Large intestine (tissue), 3 donors: ENCODE data around the gene INTS6. TPM values are rescaled to one million over a fixed set of nuclear protein-coding genes. Genes with fewer than 3 reads are reported as not detected.

Experiments
- DNase-seq, 2 donors: peaks; one replicate each; pipeline versions ENCODE4 v3.0.0 to v3.0.0-alpha.2; 2013
- H3K27ac ChIP-seq: one replicate; pipeline ENCODE4 v1.5.1; 2013; ENCODE audit warnings: low read length
- H3K27me3 ChIP-seq: 2 replicates; pipeline ENCODE4 v1.6.1; 2013; ENCODE audit warnings: low read length; ENCODE audit not compliant: control insufficient read depth, insufficient read depth
- H3K36me3 ChIP-seq: 2 replicates; pipeline ENCODE4 v1.6.1; 2013; ENCODE audit warnings: low read length; ENCODE audit not compliant: control insufficient read depth, insufficient read depth
- H3K4me1 ChIP-seq: one replicate; pipeline ENCODE4 v1.6.1; 2013; ENCODE audit warnings: low read length; ENCODE audit not compliant: control insufficient read depth, insufficient read depth
- H3K4me3 ChIP-seq: one replicate; pipeline ENCODE4 v1.5.1; 2013; ENCODE audit warnings: low read length
- H3K9me3 ChIP-seq: one replicate; pipeline ENCODE4 v1.6.1; 2013; ENCODE audit warnings: mild to moderate bottlenecking, low read depth, low read length, moderate library complexity; ENCODE audit not compliant: control insufficient read depth
- WGBS: methylation state at CpG from one replicate; pipeline ENCODE4 v1.1.5; 2013; ENCODE audit warnings: low lambda C conversion rate; ENCODE audit not compliant: insufficient coverage; 5-methylcytosine and 5-hydroxymethylcytosine counted together
- polyA plus RNA-seq: library from polyadenylated mRNA; unstranded; fragments of 120-200 nt; gene quantifications from one replicate; pipeline ENCODE4 v1.2.1, GENCODE V29; 2013

The INTS6 gene
- polyA plus RNA-seq, 1 donor = 24.4 TPM

DNA sequence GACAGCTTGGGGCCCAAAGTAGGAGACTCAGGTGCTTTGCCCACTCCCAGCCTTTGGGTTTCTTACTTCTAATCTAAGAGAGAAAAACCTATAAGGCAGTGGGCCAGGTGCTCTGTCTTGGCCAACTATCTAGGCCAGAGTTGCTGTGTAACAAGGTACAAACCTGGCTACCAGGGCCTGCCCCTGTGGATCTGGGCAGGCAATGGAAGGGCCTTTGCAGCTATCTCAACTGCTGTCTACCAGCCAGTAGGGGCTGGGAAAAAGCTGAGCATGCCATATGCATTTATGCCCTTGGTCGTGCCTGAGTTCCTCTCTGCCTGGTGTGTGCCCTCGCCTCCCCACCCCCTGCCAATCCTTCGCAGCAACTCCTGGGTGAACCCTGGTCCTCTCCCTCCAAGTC lies 130.0 kb downstream of the INTS6 start:
- DNase-seq = no peak
- Histone ChIP-seq H3K27ac (no peak overlapping the region), H3K4me1 (no peaks in the 10 kb centered on the region), H3K4me3 (no peak overlapping the region), H3K27me3 (no peaks in the 10 kb centered on the region), H3K36me3 (no peaks in the 10 kb centered on the region), H3K9me3 (no peaks in the 10 kb centered on the region)
- WGBS = no CpG with 5 or more reads among the region's 3 CpGs

DNA sequence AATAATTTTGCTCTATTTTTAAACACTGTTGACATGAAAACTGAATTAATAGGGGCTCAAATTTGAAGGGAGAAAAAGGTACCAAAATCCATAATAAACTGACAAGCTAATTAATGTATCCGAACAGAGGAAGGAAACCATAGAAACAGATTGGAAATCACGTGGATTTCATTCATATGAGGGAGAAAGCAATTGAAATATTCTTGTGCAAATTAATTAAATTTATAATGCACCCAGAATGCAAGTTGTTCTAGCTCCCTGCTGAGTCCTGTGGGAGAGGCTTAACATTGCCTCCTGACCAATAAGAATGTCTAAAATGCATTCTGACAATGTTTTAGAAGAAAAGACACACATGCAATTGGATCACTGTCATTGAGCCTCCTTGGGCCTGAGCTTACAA lies 131.0 kb downstream of the INTS6 start:
- Histone ChIP-seq H3K36me3 (no peaks in the 10 kb centered on the region), H3K4me3 (no peak overlapping the region), H3K27me3 (no peaks in the 10 kb centered on the region), H3K4me1 (no peaks in the 10 kb centered on the region), H3K9me3 (no peaks in the 10 kb centered on the region), H3K27ac (no peak overlapping the region)
- WGBS = no CpG with 5 or more reads among the region's 2 CpGs
- no peak for DNase-seq

- Histone ChIP-seq H3K36me3 (no peaks in the 10 kb centered on the region), H3K27ac (no peak overlapping the region), H3K4me3 (no peak overlapping the region), H3K27me3 (no peaks in the 10 kb centered on the region), H3K4me1 (no peaks in the 10 kb centered on the region), H3K9me3 (no peaks in the 10 kb centered on the region)
- no CpG with 5 or more reads among the region's 3 CpGs for WGBS
- DNase-seq = no peak
Observed at GRCh38 chr13:51318876-51319275, 134.0 kb downstream of the INTS6 start.

GRCh38 chr13:51318015-51318414 lies 134.8 kb downstream of the INTS6 start:
- Histone ChIP-seq H3K9me3 (no peaks in the 10 kb centered on the region), H3K27ac (no peak overlapping the region), H3K36me3 (no peaks in the 10 kb centered on the region), H3K4me3 (no peak overlapping the region), H3K4me1 (no peaks in the 10 kb centered on the region), H3K27me3 (peaks cover 3% of the 10 kb centered on the region)
- DNase-seq = no peak
- WGBS = no CpG with 5 or more reads among the region's 2 CpGs

- Histone ChIP-seq H3K4me1 (no peaks in the 10 kb centered on the region), H3K9me3 (no peaks in the 10 kb centered on the region), H3K36me3 (no peaks in the 10 kb centered on the region), H3K4me3 (no peak overlapping the region), H3K27me3 (peaks cover 3% of the 10 kb centered on the region), H3K27ac (no peak overlapping the region)
- no CpG with 5 or more reads among the region's 1 CpG for WGBS
- DNase-seq = no peak
Observed at GRCh38 chr13:51317262-51317661, 135.6 kb downstream of the INTS6 start.

DNA sequence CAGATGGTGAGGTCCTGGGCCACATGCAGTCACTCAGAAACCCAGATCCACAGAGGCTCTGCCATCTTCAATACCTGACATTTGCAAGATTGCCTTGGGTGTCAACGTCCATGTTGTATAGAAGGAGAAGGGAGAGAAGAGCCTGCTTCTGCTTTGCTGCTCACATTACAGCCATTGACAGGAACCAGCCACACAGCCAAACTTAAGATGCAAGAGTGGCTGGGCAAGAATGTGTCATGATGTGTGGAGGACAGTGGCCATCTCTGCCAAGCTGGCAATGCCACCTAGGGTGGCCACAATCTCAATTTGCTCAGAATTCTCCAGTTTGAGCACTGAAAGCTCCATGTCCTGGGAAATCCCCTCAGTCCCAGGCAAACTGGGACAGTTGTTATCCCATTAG lies 139.2 kb downstream of the INTS6 start:
- Histone ChIP-seq H3K4me3 (no peak overlapping the region), H3K36me3 (no peaks in the 10 kb centered on the region), H3K9me3 (no peaks in the 10 kb centered on the region), H3K27ac (no peak overlapping the region), H3K27me3 (peaks cover 6% of the 10 kb centered on the region), H3K4me1 (no peaks in the 10 kb centered on the region)
- WGBS = no CpG with 5 or more reads among the region's 1 CpG
- no peak for DNase-seq

GRCh38 chr13:51311957-51312520 lies 140.8 kb downstream of the INTS6 start:
- Histone ChIP-seq H3K27ac (no peak overlapping the region), H3K27me3 (peaks cover 6% of the 10 kb centered on the region), H3K9me3 (no peaks in the 10 kb centered on the region), H3K36me3 (no peaks in the 10 kb centered on the region), H3K4me3 (no peak overlapping the region), H3K4me1 (no peaks in the 10 kb centered on the region)
- 100% methylated on average over 1 of the region's 5 CpGs for WGBS
- no peak for DNase-seq

Other genes starting within 250 kb of the INTS6 start
- 1.2 TPM for gene FAM124A, start 230.6 kb downstream of the INTS6 start, polyA plus RNA-seq
- gene SERPINE3, start 113.3 kb downstream of the INTS6 start, polyA plus RNA-seq = 0.66 TPM
- gene WDFY2, start 131.4 kb upstream of the INTS6 start, polyA plus RNA-seq = 7.2 TPM